Measurements from ENCODE around the gene PASK. TPM values are rescaled to one million over a fixed set of nuclear protein-coding genes. Genes with fewer than 3 reads are reported as not detected.

The PASK gene
- total RNA-seq, 2 experiments from 2014 or later = 58.1 to 58.9 TPM

- H3K4me1 Mint-ChIP-seq = no peaks in the 10 kb centered on the region
- no peaks in the 10 kb centered on the region for H3K9me3 Mint-ChIP-seq
- H3K27me3 Mint-ChIP-seq = no peaks in the 10 kb centered on the region
- H3K27ac Mint-ChIP-seq = no peak overlapping the region
- no peak for DNase-seq
- H3K36me3 Mint-ChIP-seq (ENCODE audit: low read depth) = peaks cover 31% of the 10 kb centered on the region
- ChIA-PET POLR2A (interaction anchor here (1.0 to 1.3 kb wide), 2 partner anchors 10 to 24 kb away, joined by 3 read pairs; no protein-coding TSS in a partner anchor), CTCF (no interaction called here)
- H3K4me3 Mint-ChIP-seq = no peak overlapping the region
These were observed 12.5 kb downstream of the PASK start for GRCh38 chr2:241136661-241137260.

GRCh38 chr2:241136191-241136590 is 13.1 kb downstream of the PASK start:
- no peaks in the 10 kb centered on the region for H3K27me3 Mint-ChIP-seq
- no peak overlapping the region for H3K27ac Mint-ChIP-seq
- H3K4me1 Mint-ChIP-seq = no peaks in the 10 kb centered on the region
- POLR2A ChIA-PET = interaction anchor here (1.0 to 1.3 kb wide), 2 partner anchors 11 to 23 kb away, joined by 3 read pairs; no protein-coding TSS in a partner anchor
- H3K4me3 Mint-ChIP-seq = no peak overlapping the region
- CTCF ChIA-PET = no interaction called here
- no peak for DNase-seq
- H3K9me3 Mint-ChIP-seq = no peaks in the 10 kb centered on the region
- peaks cover 26% of the 10 kb centered on the region for H3K36me3 Mint-ChIP-seq (ENCODE audit: low read depth)

DNA sequence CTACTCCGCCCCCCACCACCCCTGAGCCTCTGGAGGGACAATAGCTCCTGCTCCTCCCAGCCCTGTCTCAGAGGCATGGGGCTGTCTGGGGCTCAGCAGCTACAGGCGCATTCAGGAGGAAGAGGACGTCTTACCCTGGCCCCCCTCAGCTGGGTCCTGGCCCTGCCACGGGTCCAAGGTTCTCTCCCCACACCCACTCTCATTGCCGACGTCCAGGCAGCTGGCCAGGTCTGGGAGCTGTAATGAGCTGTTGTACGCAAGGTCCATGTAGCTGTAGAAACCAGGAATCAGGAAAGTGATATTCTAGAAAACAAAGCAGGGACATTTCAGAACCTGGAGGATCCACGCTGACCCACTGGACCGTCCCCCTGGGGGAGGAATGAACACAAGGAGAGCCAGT is 13.5 kb downstream of the PASK start:
- H3K4me1 Mint-ChIP-seq = no peaks in the 10 kb centered on the region
- peaks cover 26% of the 10 kb centered on the region for H3K36me3 Mint-ChIP-seq (ENCODE audit: low read depth)
- H3K4me3 Mint-ChIP-seq = no peak overlapping the region
- ChIA-PET POLR2A (interaction anchor here (1.3 kb wide), 1 partner anchor 23 kb away, joined by 3 read pairs; no protein-coding TSS in a partner anchor), CTCF (no interaction called here)
- H3K27ac Mint-ChIP-seq = no peak overlapping the region
- no peaks in the 10 kb centered on the region for H3K9me3 Mint-ChIP-seq
- no peak for DNase-seq
- no peaks in the 10 kb centered on the region for H3K27me3 Mint-ChIP-seq

GRCh38 chr2:241134711-241135110 is 14.6 kb downstream of the PASK start:
- no peaks in the 10 kb centered on the region for H3K4me1 Mint-ChIP-seq
- CTCF ChIA-PET = interaction anchor here (0.6 kb wide), 1 partner anchor 134 kb away, joined by 3 read pairs; no protein-coding TSS in a partner anchor

DNA sequence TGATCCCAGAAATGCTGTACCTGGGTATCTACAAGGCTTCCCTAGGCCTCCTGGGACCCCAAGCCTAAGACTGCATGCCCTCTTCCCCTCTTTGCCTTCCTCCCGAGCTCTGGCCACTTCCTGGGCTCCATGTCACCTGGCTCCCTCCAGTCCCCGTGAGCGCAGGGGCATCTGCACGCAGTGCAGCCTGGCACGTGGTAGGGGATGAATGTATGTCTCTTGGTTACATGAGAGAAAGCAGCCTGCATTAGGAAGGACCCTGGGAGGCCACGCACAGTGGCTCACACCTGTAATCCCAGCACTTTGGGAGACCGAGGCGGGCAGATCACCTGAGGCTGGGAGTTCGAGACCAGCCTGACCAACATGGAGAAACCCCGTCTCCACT is 15.8 kb downstream of the PASK start:
- H3K4me3 Mint-ChIP-seq = no peak overlapping the region
- no peak overlapping the region for H3K27ac Mint-ChIP-seq
- H3K9me3 Mint-ChIP-seq = no peaks in the 10 kb centered on the region
- H3K36me3 Mint-ChIP-seq (ENCODE audit: low read depth) = peaks cover 27% of the 10 kb centered on the region
- no peaks in the 10 kb centered on the region for H3K27me3 Mint-ChIP-seq
- ChIA-PET CTCF (no interaction called here), POLR2A (no interaction called here)
- peaks cover 6% of the 10 kb centered on the region for H3K4me1 Mint-ChIP-seq
- DNase-seq = no peak

More at GRCh38 chr2:241134711-241135110, 14.6 kb downstream of the PASK start:
- Mint-ChIP-seq H3K27ac (no peak overlapping the region), H3K36me3 (ENCODE audit: low read depth) (peaks cover 25% of the 10 kb centered on the region), H3K9me3 (no peaks in the 10 kb centered on the region), H3K27me3 (no peaks in the 10 kb centered on the region), H3K4me3 (no peak overlapping the region)
- no peak for DNase-seq
- POLR2A ChIA-PET = no interaction called here

DNA sequence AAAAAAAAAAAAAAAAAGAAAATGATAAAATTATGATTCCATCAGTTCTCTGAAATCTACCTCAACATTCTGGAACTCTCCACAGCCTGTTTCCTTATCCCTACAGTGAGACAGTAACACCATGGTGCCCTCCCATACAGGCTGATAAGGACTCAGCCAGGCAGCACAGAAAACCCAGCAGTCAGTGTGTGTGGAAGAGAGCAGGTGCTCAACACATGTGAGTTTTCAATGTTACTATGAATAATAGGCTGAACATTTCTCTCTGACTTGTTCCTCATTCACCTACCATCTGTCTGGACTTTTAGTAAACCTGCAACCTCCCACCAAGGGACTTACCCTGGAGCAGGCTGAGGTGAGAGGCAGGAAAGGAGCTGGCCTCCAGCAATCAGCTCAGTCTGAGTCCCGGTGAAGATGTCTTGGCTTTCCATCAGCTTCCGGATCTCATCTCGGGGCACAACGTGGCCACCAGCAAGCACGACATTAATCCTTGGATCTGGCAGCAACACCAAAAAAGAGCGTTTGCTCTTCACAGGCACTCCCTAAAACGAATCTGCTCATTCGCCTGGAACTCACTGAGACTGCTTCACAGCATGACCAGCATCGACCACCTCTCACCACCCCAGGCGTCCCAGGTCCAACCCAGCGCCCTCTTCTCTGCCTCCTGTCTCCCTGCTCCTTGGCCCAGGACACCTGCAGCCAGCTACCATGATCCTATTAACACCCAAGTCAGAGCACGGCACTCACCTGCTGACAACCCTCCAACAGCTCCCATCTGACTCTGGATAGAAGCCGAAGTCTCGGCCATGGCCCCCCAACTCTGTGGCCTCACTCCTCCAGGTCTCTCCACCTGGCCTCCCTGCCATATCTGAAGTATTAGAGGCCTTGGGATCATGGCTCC is 16.5 kb downstream of the PASK start:
- H3K27ac Mint-ChIP-seq = no peak overlapping the region
- no peaks in the 10 kb centered on the region for H3K27me3 Mint-ChIP-seq
- no peaks in the 10 kb centered on the region for H3K9me3 Mint-ChIP-seq
- ChIA-PET POLR2A (no interaction called here), CTCF (no interaction called here)
- H3K36me3 Mint-ChIP-seq (ENCODE audit: low read depth) = peaks cover 33% of the 10 kb centered on the region
- no peak overlapping the region for H3K4me3 Mint-ChIP-seq
- DNase-seq = no peak
- H3K4me1 Mint-ChIP-seq = peaks cover 12% of the 10 kb centered on the region

- H3K36me3 Mint-ChIP-seq (ENCODE audit: low read depth) = peaks cover 34% of the 10 kb centered on the region
- H3K4me1 Mint-ChIP-seq = peaks cover 23% of the 10 kb centered on the region
- H3K9me3 Mint-ChIP-seq = no peaks in the 10 kb centered on the region
- H3K4me3 Mint-ChIP-seq = no peak overlapping the region
- CTCF ChIA-PET = no interaction called here
- H3K27ac Mint-ChIP-seq = no peak overlapping the region
- no peaks in the 10 kb centered on the region for H3K27me3 Mint-ChIP-seq
- POLR2A ChIA-PET = no interaction called here
- no peak for DNase-seq
These were observed 17.7 kb downstream of the PASK start for GRCh38 chr2:241131531-241131930.

GRCh38 chr2:241130316-241130715 is 19.0 kb downstream of the PASK start:
- H3K27ac Mint-ChIP-seq = no peak overlapping the region

DNA sequence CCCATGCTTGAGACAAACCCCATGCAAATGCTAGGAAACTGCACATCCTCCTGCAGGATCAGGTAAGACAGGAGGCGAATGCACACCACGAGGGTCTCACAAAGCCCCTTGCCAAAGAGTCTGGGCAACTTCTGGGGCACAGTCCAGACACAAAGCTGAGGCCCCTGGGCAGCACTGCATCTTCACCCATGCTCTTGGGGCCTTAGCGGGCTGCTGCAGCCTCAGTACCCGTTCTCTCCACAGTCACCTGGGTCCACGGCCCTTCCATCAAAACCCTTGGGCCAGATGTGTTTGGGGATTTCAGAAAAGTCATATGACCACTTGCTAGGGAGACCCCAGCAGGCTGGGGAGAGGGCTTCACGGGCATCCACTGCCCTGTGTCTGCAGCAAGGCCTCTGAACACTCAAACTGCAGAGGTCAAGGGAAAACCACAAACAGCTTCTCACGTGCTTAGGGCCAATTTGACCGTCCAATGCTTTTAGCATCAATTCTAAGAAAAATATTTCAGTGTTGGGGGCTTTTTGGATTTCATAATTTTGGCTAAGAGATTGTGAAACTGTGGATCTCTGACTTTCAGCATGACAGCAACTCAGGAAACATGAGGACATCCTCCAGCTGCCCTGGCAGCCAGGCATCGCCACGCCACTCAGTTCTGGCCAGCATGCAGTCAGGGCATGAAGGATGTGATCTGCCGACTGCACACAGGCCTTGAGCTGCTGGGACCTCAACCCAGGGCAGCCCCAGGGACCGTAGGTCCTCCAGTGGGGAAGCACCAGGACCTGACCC is 20.0 kb downstream of the PASK start:
- Mint-ChIP-seq H3K9me3 (no peaks in the 10 kb centered on the region), H3K36me3 (ENCODE audit: low read depth) (peaks cover 27% of the 10 kb centered on the region), H3K27ac (peak overlapping the region; percentile 51), H3K4me3 (no peak overlapping the region), H3K4me1 (peaks cover 23% of the 10 kb centered on the region), H3K27me3 (no peaks in the 10 kb centered on the region)
- DNase-seq = no peak
- ChIA-PET POLR2A (interaction anchor here (1.3 kb wide), 1 partner anchor 20 kb away, joined by 3 read pairs; the partner anchor contains the start of gene PASK), CTCF (interaction anchor here (1.5 kb wide), 1 partner anchor 615 kb away, joined by 3 read pairs; no protein-coding TSS in a partner anchor)

More at GRCh38 chr2:241130316-241130715, 19.0 kb downstream of the PASK start:
- ChIA-PET POLR2A (interaction anchor here (1.3 kb wide), 1 partner anchor 19 kb away, joined by 3 read pairs; the partner anchor contains the start of gene PASK), CTCF (no interaction called here)
- H3K36me3 Mint-ChIP-seq (ENCODE audit: low read depth) = peaks cover 27% of the 10 kb centered on the region
- H3K9me3 Mint-ChIP-seq = no peaks in the 10 kb centered on the region
- no peaks in the 10 kb centered on the region for H3K27me3 Mint-ChIP-seq
- no peak overlapping the region for H3K4me3 Mint-ChIP-seq
- DNase-seq = no peak
- peaks cover 23% of the 10 kb centered on the region for H3K4me1 Mint-ChIP-seq

DNA sequence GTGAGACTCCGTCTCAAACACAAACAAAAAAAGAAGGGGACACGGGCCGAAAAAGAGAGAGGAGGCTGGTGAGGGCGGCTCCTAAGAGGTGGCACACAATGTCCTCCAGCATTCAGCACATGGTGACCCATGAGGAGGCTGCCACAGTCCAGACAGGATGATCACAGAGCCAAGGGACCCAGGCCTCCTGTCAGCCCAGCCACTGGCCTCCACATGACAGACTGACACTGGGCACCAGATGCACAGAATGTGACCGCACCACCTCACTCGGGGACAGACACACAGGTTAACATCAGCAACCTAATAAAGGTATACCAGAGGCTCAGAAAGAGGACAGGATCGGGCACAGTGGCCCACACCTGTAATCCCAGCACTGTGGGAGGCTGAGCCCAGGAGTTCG is 21.0 kb downstream of the PASK start:
- CTCF ChIA-PET = interaction anchor here (1.1 to 1.5 kb wide), 2 partner anchors 50 to 614 kb away, joined by 3 to 5 read pairs; no protein-coding TSS in a partner anchor
- Mint-ChIP-seq H3K27me3 (no peaks in the 10 kb centered on the region), H3K36me3 (ENCODE audit: low read depth) (peaks cover 31% of the 10 kb centered on the region), H3K27ac (peak overlapping the region; percentile 87), H3K4me3 (no peak overlapping the region), H3K4me1 (peaks cover 29% of the 10 kb centered on the region), H3K9me3 (no peaks in the 10 kb centered on the region)
- DNase-seq = no peak
- POLR2A ChIA-PET = no interaction called here

DNA sequence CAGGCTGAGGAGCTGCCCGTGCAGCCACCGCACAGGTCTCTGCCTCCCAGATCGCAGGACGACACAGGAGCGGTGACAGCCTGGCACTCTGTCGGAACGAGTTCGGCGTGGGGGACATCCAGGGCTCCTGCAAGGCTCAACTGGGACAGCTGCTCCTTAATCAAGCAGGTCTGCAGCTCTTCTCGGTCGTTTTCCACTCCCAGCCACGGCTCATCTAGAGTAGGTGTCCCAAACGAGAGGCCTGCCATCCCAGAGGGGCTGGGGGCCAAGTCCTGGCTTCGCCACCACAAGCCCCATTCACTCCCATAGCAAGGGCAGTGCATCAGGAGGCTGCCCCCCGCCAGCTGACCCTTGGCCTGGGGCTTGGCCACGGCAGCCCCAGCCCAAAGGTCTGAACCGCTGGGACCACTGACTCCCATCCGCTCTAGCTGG is 22.5 kb downstream of the PASK start:
- POLR2A ChIA-PET = no interaction called here
- Mint-ChIP-seq H3K9me3 (no peaks in the 10 kb centered on the region), H3K27ac (peak overlapping the region; percentile 87), H3K4me3 (no peak overlapping the region), H3K36me3 (ENCODE audit: low read depth) (peaks cover 32% of the 10 kb centered on the region), H3K4me1 (peaks cover 31% of the 10 kb centered on the region), H3K27me3 (no peaks in the 10 kb centered on the region)
- CTCF ChIA-PET = no interaction called here
- DNase-seq = no peak

- DNase-seq = no peak
These were observed 23.1 kb downstream of the PASK start for GRCh38 chr2:241126201-241126611.

GRCh38 chr2:241125626-241126025 is 23.6 kb downstream of the PASK start:
- ChIA-PET CTCF (interaction anchor here (0.7 kb wide), 1 partner anchor 183 kb away, joined by 3 read pairs; no protein-coding TSS in a partner anchor), POLR2A (no interaction called here)
- Mint-ChIP-seq H3K36me3 (ENCODE audit: low read depth) (peaks cover 41% of the 10 kb centered on the region), H3K27ac (peak overlapping the region; percentile 35), H3K27me3 (no peaks in the 10 kb centered on the region), H3K4me1 (peaks cover 31% of the 10 kb centered on the region), H3K4me3 (no peak overlapping the region), H3K9me3 (no peaks in the 10 kb centered on the region)
- no peak for DNase-seq

More at GRCh38 chr2:241126201-241126611, 23.1 kb downstream of the PASK start:
- ChIA-PET POLR2A (no interaction called here), CTCF (no interaction called here)
- Mint-ChIP-seq H3K27me3 (no peaks in the 10 kb centered on the region), H3K9me3 (no peaks in the 10 kb centered on the region), H3K4me1 (peaks cover 31% of the 10 kb centered on the region), H3K27ac (no peak overlapping the region), H3K36me3 (ENCODE audit: low read depth) (peaks cover 38% of the 10 kb centered on the region), H3K4me3 (no peak overlapping the region)
